Pancreas (tissue), 10 donors: Measurements from ENCODE around the gene GDPD4. TPM values are rescaled to one million over a fixed set of nuclear protein-coding genes. Genes with fewer than 3 reads are reported as not detected.

Experiments used
- ATAC-seq, 4 donors: fragments of 200-7000 bp; cut with Tn5 transposase; one replicate each; pipeline versions ENCODE4 v1.8.0 to v1.9.1; 2020; ENCODE audit warnings: mild to moderate bottlenecking in 4 of 4, moderate library complexity in 4 of 4
- DNase-seq, 6 donors: peaks; one replicate each; pipeline ENCODE4 v3.0.0-alpha.2; 2020
- FAIRE-seq: peaks from 2 replicates; lab custom pipeline; 2012; peaks lifted over from hg19 to GRCh38; lab: Jason Lieb, UNC
- H3K27ac ChIP-seq, 4 donors: fragments of 200-600 bp; sonication (generic); 1 replicate in 3 of 4; 2 replicates in 1 of 4; pipeline versions ENCODE4 v1.5.0 to v1.8.0; 2020
- H3K27me3 ChIP-seq, 4 donors: fragments of 200-600 bp; one replicate each; pipeline ENCODE4 v1.8.0; 2021
- H3K36me3 ChIP-seq, 3 donors: fragments of 200-600 bp; sonication (generic) in 1 of 3; one replicate each; pipeline versions ENCODE4 v1.5.0 to v1.8.0; 2020 to 2021
- H3K4me1 ChIP-seq, 3 donors: fragments of 200-600 bp; one replicate each; pipeline ENCODE4 v1.8.0; 2021
- H3K4me3 ChIP-seq, 4 donors: fragments of 200-600 bp; sonication (generic) in 2 of 4; one replicate each; pipeline versions ENCODE4 v1.5.0 to v1.8.0; 2020 to 2021
- H3K9me3 ChIP-seq, 4 donors: fragments of 200-600 bp; one replicate each; pipeline ENCODE4 v1.8.0; 2021
- WGBS, 2 donors: extraction: QIAGEN DNeasy Blood & Tissue Kit; methylation state at CpG; one replicate each; pipeline ENCODE4 v1.1.7; 2013; 5-methylcytosine and 5-hydroxymethylcytosine counted together
- intact Hi-C, 3 donors: fragments of 100-400 bp; cut with DNase I; formaldehyde crosslinking; loops; one replicate each; pipeline versions ENCODE4 v1.11.1 to v1.14.2; 2022
- polyA plus RNA-seq, 2 donors: library from polyadenylated mRNA; stranded (reverse); fragments of 200-250 nt; gene quantifications; one replicate each; pipeline ENCODE4 v1.2.3, GENCODE V29; 2013
- total RNA-seq, 6 donors: library from RNA; stranded (reverse); fragmentation: NEBNext Ultra II Directional in 4 of 6; extraction: Animal tissue kit (Norgen Biotek cat#: 25700) in 4 of 6; gene quantifications; one replicate each; pipeline versions ENCODE4 v1.2.1 to v1.2.4, GENCODE V29; 2021 to 2023
- TF ChIP-seq, protein P1 (sequence below), 4 donors: fragments of 200-600 bp; sonication (generic) in 3 of 4; IDR thresholded peaks; one replicate each; pipeline versions ENCODE4 v1.5.0 to v1.8.0; 2021; ENCODE audit warnings: antibody characterized with exemption in 4 of 4
- donor health status: healthy with polysubstance abuse.
- donor health status: DM: no; HTN: no; CAD: no; lungs with moderate emphysema.
- donor health status: DM: no; HTN: no; CAD: no.
- donor health status: control.
- donor health status: control.
- donor health status: Bipolar disorder and iron deficiency.
- donor health status: DM: yes; HTN: yes; CAD: no.
- donor health status: DM: no; HTN: no; CAD: no.
- donor health status: DM: no; HTN: no; CAD: no.
- donor health status: DM: yes; HTN: yes; CAD: no.

The GDPD4 gene
- total and polyA plus RNA-seq, 8 donors: not detected

DNA sequence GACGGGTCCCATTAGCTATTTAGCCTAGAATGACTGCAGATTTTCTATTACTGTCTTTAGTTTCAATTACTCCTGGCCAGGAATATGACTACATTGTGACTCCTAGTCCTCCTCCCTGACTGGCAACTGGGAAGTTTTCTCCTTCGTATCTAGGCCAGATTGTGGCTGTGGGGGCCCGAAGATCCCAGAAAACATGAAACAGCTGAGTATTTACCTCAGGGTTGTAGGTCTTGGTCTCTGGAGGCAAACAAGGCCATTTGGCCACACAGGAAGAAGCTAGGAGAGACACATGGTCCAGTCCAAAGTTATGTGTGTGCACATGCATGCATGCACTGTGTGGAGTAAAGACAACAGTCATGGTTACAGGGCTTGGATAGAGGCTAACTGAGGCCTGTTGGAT is 10.2 kb upstream of the GDPD4 start:
- ATAC-seq (no peak), DNase-seq (no peak), FAIRE-seq (no peak)
- H3K27ac ChIP-seq: no peak overlapping the region
- no peaks in the 10 kb centered on the region for H3K27me3 ChIP-seq
- H3K4me3 ChIP-seq: no peak overlapping the region
- 93 to 95% methylated on average over 3 of the region's 3 CpGs for WGBS, 2 donors
- H3K36me3 ChIP-seq: no peaks in the 10 kb centered on the region
- TF ChIP-seq, protein P1, sequence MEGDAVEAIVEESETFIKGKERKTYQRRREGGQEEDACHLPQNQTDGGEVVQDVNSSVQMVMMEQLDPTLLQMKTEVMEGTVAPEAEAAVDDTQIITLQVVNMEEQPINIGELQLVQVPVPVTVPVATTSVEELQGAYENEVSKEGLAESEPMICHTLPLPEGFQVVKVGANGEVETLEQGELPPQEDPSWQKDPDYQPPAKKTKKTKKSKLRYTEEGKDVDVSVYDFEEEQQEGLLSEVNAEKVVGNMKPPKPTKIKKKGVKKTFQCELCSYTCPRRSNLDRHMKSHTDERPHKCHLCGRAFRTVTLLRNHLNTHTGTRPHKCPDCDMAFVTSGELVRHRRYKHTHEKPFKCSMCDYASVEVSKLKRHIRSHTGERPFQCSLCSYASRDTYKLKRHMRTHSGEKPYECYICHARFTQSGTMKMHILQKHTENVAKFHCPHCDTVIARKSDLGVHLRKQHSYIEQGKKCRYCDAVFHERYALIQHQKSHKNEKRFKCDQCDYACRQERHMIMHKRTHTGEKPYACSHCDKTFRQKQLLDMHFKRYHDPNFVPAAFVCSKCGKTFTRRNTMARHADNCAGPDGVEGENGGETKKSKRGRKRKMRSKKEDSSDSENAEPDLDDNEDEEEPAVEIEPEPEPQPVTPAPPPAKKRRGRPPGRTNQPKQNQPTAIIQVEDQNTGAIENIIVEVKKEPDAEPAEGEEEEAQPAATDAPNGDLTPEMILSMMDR (IDR thresholded peaks at IDR 0.05): no peak
- no peaks in the 10 kb centered on the region for H3K9me3 ChIP-seq
- H3K4me1 ChIP-seq: no peaks in the 10 kb centered on the region
- intact Hi-C loops: no loop called here

DNA sequence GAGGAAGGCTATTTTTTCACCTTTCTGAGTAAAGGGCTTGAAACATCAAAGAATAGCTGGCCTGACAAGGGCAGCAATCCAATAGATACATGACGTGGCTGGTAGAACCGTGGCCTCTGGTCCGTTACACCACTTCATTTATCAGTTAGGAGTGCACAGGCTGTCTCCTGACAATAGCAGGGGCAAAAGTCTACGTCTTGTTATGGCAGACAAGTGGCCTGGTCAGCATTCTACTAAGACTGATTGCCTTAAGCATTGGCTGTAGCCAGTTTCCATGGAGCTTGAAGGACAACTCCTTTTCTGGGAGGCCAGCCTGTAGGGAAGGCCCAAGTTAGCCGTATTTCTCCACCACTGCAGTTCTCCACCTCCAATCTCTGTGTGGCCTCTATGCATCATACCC is 9.2 kb upstream of the GDPD4 start:
- no peaks in the 10 kb centered on the region for H3K9me3 ChIP-seq
- H3K36me3 ChIP-seq: no peaks in the 10 kb centered on the region
- no peaks in the 10 kb centered on the region for H3K4me1 ChIP-seq
- ATAC-seq (no peak), FAIRE-seq (no peak), DNase-seq (no peak)
- no peak overlapping the region for H3K27ac ChIP-seq
- 61 to 81% methylated on average over 5 of the region's 5 CpGs for WGBS, 2 donors
- H3K4me3 ChIP-seq: no peak overlapping the region
- TF ChIP-seq, protein P1 (IDR thresholded peaks at IDR 0.05): no peak
- H3K27me3 ChIP-seq: no peaks in the 10 kb centered on the region
- intact Hi-C loops: no loop called here

DNA sequence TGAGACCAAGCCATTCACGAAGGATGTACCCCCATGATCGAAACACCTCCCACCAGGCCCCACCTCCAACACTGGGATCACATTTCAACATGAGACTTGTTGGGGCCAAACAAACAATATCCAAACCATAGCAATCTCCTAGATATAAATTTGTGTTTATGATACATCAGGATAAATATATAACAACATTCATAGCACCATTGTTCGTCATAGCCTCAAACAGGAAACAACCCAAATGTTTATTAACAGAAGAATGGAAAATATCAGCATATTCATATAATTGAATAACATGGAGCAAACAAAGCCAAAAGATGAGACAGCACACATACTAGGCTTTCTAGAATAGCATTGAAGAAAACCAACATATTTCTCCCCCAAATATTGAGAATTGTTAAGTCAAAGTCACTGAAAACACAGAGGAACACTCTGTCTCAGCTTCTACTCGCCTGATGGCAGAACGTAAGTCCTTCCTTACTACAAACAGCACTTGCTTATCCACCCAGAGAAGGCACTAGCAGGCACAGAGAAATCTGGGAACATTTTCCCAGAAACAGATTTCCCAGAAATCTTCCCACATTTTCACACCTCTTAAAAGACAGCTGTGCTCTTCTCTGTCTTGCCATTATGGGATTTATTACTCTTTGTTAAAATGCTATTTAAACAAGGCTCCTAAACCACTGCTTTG is 8.1 kb upstream of the GDPD4 start:
- intact Hi-C loops: no loop called here
- H3K27ac ChIP-seq: no peak overlapping the region
- H3K9me3 ChIP-seq: no peaks in the 10 kb centered on the region
- DNase-seq: no peak
- no peaks in the 10 kb centered on the region for H3K36me3 ChIP-seq
- no peaks in the 10 kb centered on the region for H3K27me3 ChIP-seq
- no peak for ATAC-seq
- no peak for FAIRE-seq
- TF ChIP-seq, protein P1 (IDR thresholded peaks at IDR 0.05): no peak
- WGBS, 2 donors: 88 to 91% methylated on average over 5 of the region's 5 CpGs
- no peaks in the 10 kb centered on the region for H3K4me1 ChIP-seq
- no peak overlapping the region for H3K4me3 ChIP-seq

DNA sequence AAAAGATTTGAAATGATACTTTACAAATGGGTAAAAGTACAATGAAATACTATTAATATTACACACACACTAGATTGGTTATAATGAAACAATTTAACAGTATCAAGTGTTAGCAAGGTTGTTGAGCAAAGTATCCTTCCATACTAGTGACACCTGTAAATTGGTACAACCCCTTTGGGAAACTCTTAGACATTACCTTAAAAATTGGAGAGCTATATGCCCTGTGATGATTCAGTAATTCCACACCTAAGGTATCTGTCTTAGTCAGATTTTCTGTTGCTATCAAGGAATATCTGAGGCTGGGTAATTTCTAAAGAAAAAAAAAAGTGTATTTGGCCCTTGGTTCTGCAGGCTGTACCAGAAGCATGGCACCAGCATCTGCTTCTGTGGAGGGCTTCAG is 7.4 kb upstream of the GDPD4 start:
- intact Hi-C loops: no loop called here
- no peak for ATAC-seq
- no peaks in the 10 kb centered on the region for H3K4me1 ChIP-seq
- no peak overlapping the region for H3K4me3 ChIP-seq
- TF ChIP-seq, protein P1 (IDR thresholded peaks at IDR 0.05): no peak
- DNase-seq: no peak
- no peaks in the 10 kb centered on the region for H3K27me3 ChIP-seq
- FAIRE-seq: no peak
- H3K9me3 ChIP-seq: no peaks in the 10 kb centered on the region
- no peaks in the 10 kb centered on the region for H3K36me3 ChIP-seq
- H3K27ac ChIP-seq: no peak overlapping the region

DNA sequence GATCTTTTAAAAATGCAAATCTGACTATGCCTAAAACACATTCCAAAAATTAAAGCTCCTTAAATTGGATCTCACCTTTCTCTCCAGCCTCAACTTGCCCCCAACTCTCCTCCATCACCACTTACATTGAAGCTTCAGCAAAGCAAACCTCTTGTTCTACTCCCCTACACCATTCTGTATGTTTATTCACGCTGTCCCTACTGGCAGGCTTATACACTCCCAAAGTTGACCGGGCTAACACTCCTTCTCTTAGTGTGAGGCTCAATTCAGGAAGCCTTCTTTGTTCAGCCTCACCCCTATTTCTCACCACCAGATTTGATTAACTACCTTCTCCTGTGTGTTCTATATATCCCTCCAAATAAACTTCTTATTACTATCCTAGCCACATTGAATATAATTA is 1.8 kb upstream of the GDPD4 start:
- no peak for DNase-seq
- no peak for ATAC-seq
- no peaks in the 10 kb centered on the region for H3K9me3 ChIP-seq
- H3K36me3 ChIP-seq: no peaks in the 10 kb centered on the region
- WGBS, 2 donors: 81 to 87% methylated on average over 2 of the region's 2 CpGs
- no peak for FAIRE-seq
- no peaks in the 10 kb centered on the region for H3K27me3 ChIP-seq
- H3K4me3 ChIP-seq: no peak overlapping the region
- no peaks in the 10 kb centered on the region for H3K4me1 ChIP-seq
- H3K27ac ChIP-seq: no peak overlapping the region
- intact Hi-C loops: no loop called here
- TF ChIP-seq, protein P1 (IDR thresholded peaks at IDR 0.05): no peak
